Measurements from ENCODE around the gene CSRP1.

DNA sequence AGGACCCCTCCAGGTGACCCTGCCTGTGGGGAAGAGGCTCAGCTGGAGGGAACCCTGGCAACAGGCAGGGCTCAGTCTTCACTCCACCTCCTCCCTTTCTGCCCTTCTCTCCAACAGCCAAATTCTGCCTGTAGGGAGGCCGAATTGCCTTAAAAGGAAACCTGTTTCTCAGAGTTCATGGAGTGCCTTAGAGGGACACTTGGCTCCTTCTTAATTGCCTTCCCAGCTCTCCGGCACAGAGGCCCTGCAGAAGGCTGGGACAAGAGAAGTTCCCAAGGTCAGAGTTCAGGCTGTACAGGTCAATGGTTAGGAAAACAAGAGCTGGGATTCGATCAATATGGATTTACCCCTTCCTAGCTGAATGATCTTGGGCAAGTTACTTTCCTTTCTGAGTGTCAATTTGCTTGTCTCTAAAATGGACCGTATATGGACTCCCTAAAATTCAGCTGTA is 6.2 kb downstream of the CSRP1 start:
- TF ChIP-seq, protein P1, sequence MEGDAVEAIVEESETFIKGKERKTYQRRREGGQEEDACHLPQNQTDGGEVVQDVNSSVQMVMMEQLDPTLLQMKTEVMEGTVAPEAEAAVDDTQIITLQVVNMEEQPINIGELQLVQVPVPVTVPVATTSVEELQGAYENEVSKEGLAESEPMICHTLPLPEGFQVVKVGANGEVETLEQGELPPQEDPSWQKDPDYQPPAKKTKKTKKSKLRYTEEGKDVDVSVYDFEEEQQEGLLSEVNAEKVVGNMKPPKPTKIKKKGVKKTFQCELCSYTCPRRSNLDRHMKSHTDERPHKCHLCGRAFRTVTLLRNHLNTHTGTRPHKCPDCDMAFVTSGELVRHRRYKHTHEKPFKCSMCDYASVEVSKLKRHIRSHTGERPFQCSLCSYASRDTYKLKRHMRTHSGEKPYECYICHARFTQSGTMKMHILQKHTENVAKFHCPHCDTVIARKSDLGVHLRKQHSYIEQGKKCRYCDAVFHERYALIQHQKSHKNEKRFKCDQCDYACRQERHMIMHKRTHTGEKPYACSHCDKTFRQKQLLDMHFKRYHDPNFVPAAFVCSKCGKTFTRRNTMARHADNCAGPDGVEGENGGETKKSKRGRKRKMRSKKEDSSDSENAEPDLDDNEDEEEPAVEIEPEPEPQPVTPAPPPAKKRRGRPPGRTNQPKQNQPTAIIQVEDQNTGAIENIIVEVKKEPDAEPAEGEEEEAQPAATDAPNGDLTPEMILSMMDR (IDR thresholded peaks at IDR 0.05; ENCODE audit: poor library complexity, severe bottlenecking) = no peak
- no peak for TF ChIP-seq TAF1 (IDR thresholded peaks at IDR 0.05; ENCODE audit: low read depth)
- TF ChIP-seq EZH2 (IDR thresholded peaks at IDR 0.05; ENCODE audit: borderline replicate concordance, insufficient read depth, low read length, poor library complexity, severe bottlenecking) = no peak
- TF ChIP-seq EP300 (conservative IDR thresholded peaks at IDR 0.05; ENCODE audit: poor library complexity, severe bottlenecking) = no peak
